Measurements from ENCODE around the gene COL5A2.

- TF ChIP-seq CTCF (IDR thresholded peaks at IDR 0.05; ENCODE audit: low read depth, low read length, missing input control): no peak
- TF ChIP-seq RAD21 (IDR thresholded peaks at IDR 0.05): no peak
- no peak for TF ChIP-seq TAF1 (conservative IDR thresholded peaks at IDR 0.05)
- no peak for TF ChIP-seq GABPA (IDR thresholded peaks at IDR 0.05 in 1 of 2, conservative IDR thresholded peaks at IDR 0.05 in 1 of 2)
- no peak for TF ChIP-seq ZBTB33 (IDR thresholded peaks at IDR 0.05)
- TF ChIP-seq MAX (IDR thresholded peaks at IDR 0.05): no peak
- TF ChIP-seq ATF3 (IDR thresholded peaks at IDR 0.05): no peak
- TF ChIP-seq REST (IDR thresholded peaks at IDR 0.05): no peak
- TF ChIP-seq YY1 (IDR thresholded peaks at IDR 0.05): no peak
Measured at GRCh38 chr2:189049709-189050164, 129.8 kb downstream of the COL5A2 start.
